Stomach (tissue), 9 donors: ENCODE results near the gene PKDCC. TPM values are rescaled to one million over a fixed set of nuclear protein-coding genes. Genes with fewer than 3 reads are reported as not detected.

ENCODE experiments used
- DNase-seq, 2 donors: peaks; one replicate each; pipeline versions ENCODE4 v3.0.0 to v3.0.0-alpha.2; 2013 to 2019
- H3K27ac ChIP-seq, 5 donors: fragments of 200-600 bp in 4 of 5; sonication (generic) in 4 of 5; one replicate each; pipeline ENCODE4 v1.5.1; 2013 to 2019; ENCODE audit warnings: mild to moderate bottlenecking in 1 of 5, moderate library complexity in 1 of 5
- H3K27me3 ChIP-seq, 3 donors: fragments of 200-600 bp; sonication (generic); one replicate each; pipeline ENCODE4 v1.5.1; 2017 to 2019; ENCODE audit warnings: mixed run types in 1 of 3
- H3K36me3 ChIP-seq, 4 donors: fragments of 200-600 bp; sonication (generic); 1 replicate in 3 of 4; 2 replicates in 1 of 4; pipeline ENCODE4 v1.5.1; 2016 to 2019
- H3K4me1 ChIP-seq, 4 donors: fragments of 200-600 bp; sonication (generic); one replicate each; pipeline ENCODE4 v1.5.1; 2016 to 2019
- H3K4me3 ChIP-seq, 4 donors: fragments of 200-600 bp; sonication (generic) in 3 of 4; one replicate each; pipeline ENCODE4 v1.5.1; 2016 to 2019; ENCODE audit warnings: mild to moderate bottlenecking in 1 of 4
- H3K9me3 ChIP-seq, 4 donors: fragments of 200-600 bp; sonication (generic); one replicate each; pipeline ENCODE4 v1.5.1; 2016 to 2019
- CTCF ChIP-seq, 7 experiments: fragments of 450-650 bp in 4 of 7; fragments of 200-600 bp in 3 of 7; sonication (generic) in 3 of 7; IDR thresholded peaks; one replicate each; pipeline ENCODE4 v1.5.1; 2016 to 2019; ENCODE audit warnings: antibody characterized with exemption in 7 of 7, control low read depth in 2 of 7, mild to moderate bottlenecking in 1 of 7
- EP300 ChIP-seq: sonication (generic); formaldehyde crosslinking; IDR thresholded peaks from one replicate; pipeline ENCODE4 v1.6.1; 2017; ENCODE audit warnings: antibody characterized with exemption
- POLR2A ChIP-seq, 4 donors: fragments of 450-650 bp; IDR thresholded peaks; one replicate each; pipeline ENCODE4 v1.6.1; 2016; ENCODE audit warnings: antibody characterized with exemption in 4 of 4, control low read depth in 2 of 4, mild to moderate bottlenecking in 1 of 4, moderate library complexity in 1 of 4
- POLR2AphosphoS5 ChIP-seq, 3 donors: sonication (generic); formaldehyde crosslinking; IDR thresholded peaks; one replicate each; pipeline ENCODE4 v1.6.1; 2016; ENCODE audit warnings: antibody characterized with exemption in 3 of 3
- WGBS, 5 donors: extraction: QIAGEN DNeasy Blood & Tissue Kit in 3 of 5; methylation state at CpG; one replicate each; pipeline versions ENCODE4 v1.1.5 to v1.1.7; 2013 to 2018; 5-methylcytosine and 5-hydroxymethylcytosine counted together
- intact Hi-C: fragments of 100-400 bp; cut with DNase I; formaldehyde crosslinking; loops from one replicate; pipeline ENCODE4 v1.15.1; 2023; ENCODE audit warnings: low total_unique reads
- polyA plus RNA-seq, 3 donors: library from polyadenylated mRNA; stranded (reverse); fragments of 200-250 nt; gene quantifications; one replicate each; pipeline ENCODE4 v1.2.3, GENCODE V29; 2013
- total RNA-seq, 5 donors: library from RNA; depleted of rRNA; stranded (reverse); fragments of >200 nt; gene quantifications; one replicate each; pipeline versions ENCODE4 v1.1.0 to v1.2.3, GENCODE V29; 2014 to 2016
- donor health status: healthy with polysubstance abuse.
- donor health status: Bipolar disorder and iron deficiency.
- donor health status: healthy.

PKDCC gene
- total and polyA plus RNA-seq, 8 donors: 15.4 to 176 (median 50.9) TPM

GRCh38 chr2:42105330-42106256 lies 57.8 kb downstream of the PKDCC start:
- Histone ChIP-seq H3K27ac (peak overlapping the region; percentile 34 to 89 (median 66)), H3K36me3 (no peaks in the 10 kb centered on the region), H3K4me3 (no peak overlapping the region), H3K27me3 (no peaks in the 10 kb centered on the region), H3K9me3 (no peaks in the 10 kb centered on the region), H3K4me1 (peaks cover 21 to 61% (median 30%) of the 10 kb centered on the region in 4 donors)
- TF ChIP-seq POLR2AphosphoS5 (IDR thresholded peaks at IDR 0.05) (no peak), CTCF (IDR thresholded peaks at IDR 0.05) (no peak), EP300 (no peak)
- peak; percentile 45 to 82 for DNase-seq
- intact Hi-C loops: no loop called here
- 60 to 68% (median 63%) methylated on average over 14 of the region's 14 CpGs for WGBS, 5 donors

GRCh38 chr2:42106257-42106816 lies 58.5 kb downstream of the PKDCC start:
- Histone ChIP-seq H3K36me3 (no peaks in the 10 kb centered on the region), H3K9me3 (no peaks in the 10 kb centered on the region), H3K4me1 (peaks cover 23 to 60% (median 27%) of the 10 kb centered on the region in 4 donors), H3K27ac (peak overlapping the region; percentile 19 to 89 (median 66)), H3K27me3 (no peaks in the 10 kb centered on the region), H3K4me3 (no peak overlapping the region)
- 75 to 84% (median 79%) methylated on average over 10 of the region's 10 CpGs for WGBS, 5 donors
- no peak for TF ChIP-seq EP300
- TF ChIP-seq POLR2AphosphoS5 (IDR thresholded peaks at IDR 0.05): no peak
- no peak for TF ChIP-seq CTCF (IDR thresholded peaks at IDR 0.05)
- TF ChIP-seq POLR2A (IDR thresholded peaks at IDR 0.05): no peak
- intact Hi-C loops: no loop called here
- DNase-seq: no peak

GRCh38 chr2:42107249-42108042 lies 59.6 kb downstream of the PKDCC start:
- 85 to 94% (median 94%) methylated on average over 4 of the region's 4 CpGs for WGBS, 5 donors

More at GRCh38 chr2:42107249-42108042, 59.6 kb downstream of the PKDCC start:
- intact Hi-C loops: no loop called here
- TF ChIP-seq POLR2AphosphoS5 (IDR thresholded peaks at IDR 0.05) (no peak), CTCF (IDR thresholded peaks at IDR 0.05) (no peak), POLR2A (IDR thresholded peaks at IDR 0.05) (no peak), EP300 (no peak)
- Histone ChIP-seq H3K4me3 (no peak overlapping the region), H3K4me1 (peaks cover 12 to 49% (median 17%) of the 10 kb centered on the region in 4 donors), H3K27ac (peak overlapping the region in 2 of 5 donors; percentile 6 to 66), H3K27me3 (no peaks in the 10 kb centered on the region), H3K36me3 (no peaks in the 10 kb centered on the region), H3K9me3 (no peaks in the 10 kb centered on the region)
- no peak for DNase-seq

Other genes with a start within 250 kb of the PKDCC start
- gene EML4, start 121.3 kb downstream of the PKDCC start, total RNA-seq: 100 to 1,000 TPM in 1 of 5 donors, 10 to 100 TPM in 4; 24.6 to 292 (median 65.3) TPM
- gene EML4, start 121.3 kb downstream of the PKDCC start, polyA plus RNA-seq: 10 to 100 TPM; 10.2 to 13.3 (median 10.5) TPM